Stimulated activated CD8-positive, alpha-beta memory T cell treated with anti-CD3 and anti-CD28 coated beads, Interleukin-7, amount 100 ng/mL, for 1 hour (primary cell): ENCODE measurements around the gene PHF21A.
"Not testable (repeated sequence)": the region's sequence is repeated elsewhere in the genome, so short reads cannot be mapped to it uniquely, and the experiment has no call there.

ENCODE experiments used
- DNase-seq, 2 donors: peaks; one replicate each; pipeline ENCODE4 v3.0.0-alpha.2; 2020; ENCODE audit warnings: low read depth in 2 of 2

Gene PHF21A

GRCh38 chr11:45902452-45903380 lies 218.5 kb downstream of the PHF21A start:
- no peak for DNase-seq

GRCh38 chr11:45901626-45902025 lies 219.6 kb downstream of the PHF21A start:
- no peak for DNase-seq

- DNase-seq = no peak
Measured at GRCh38 chr11:45900916-45901617, 220.2 kb downstream of the PHF21A start.

GRCh38 chr11:45900175-45900800 lies 221.0 kb downstream of the PHF21A start:
- not testable (repeated sequence) for DNase-seq

GRCh38 chr11:45899448-45900174 lies 221.6 kb downstream of the PHF21A start:
- peak in 1 of 2 donors; percentile 33 for DNase-seq

- DNase-seq = no peak
Measured at GRCh38 chr11:45899086-45899447, 222.2 kb downstream of the PHF21A start.

GRCh38 chr11:45897556-45897955 lies 223.7 kb downstream of the PHF21A start:
- DNase-seq = no peak

- DNase-seq = no peak
Measured at GRCh38 chr11:45896422-45896984, 224.8 kb downstream of the PHF21A start.

- DNase-seq = no peak
Measured at GRCh38 chr11:45895553-45896259, 225.5 kb downstream of the PHF21A start.

- DNase-seq = no peak
Measured at GRCh38 chr11:45894555-45895247, 226.6 kb downstream of the PHF21A start.

- DNase-seq = no peak
Measured at GRCh38 chr11:45892856-45893255, 228.4 kb downstream of the PHF21A start.

GRCh38 chr11:45890886-45891550 lies 230.2 kb downstream of the PHF21A start:
- DNase-seq = no peak

GRCh38 chr11:45889966-45890365 lies 231.3 kb downstream of the PHF21A start:
- no peak for DNase-seq

GRCh38 chr11:45889555-45889954 lies 231.7 kb downstream of the PHF21A start:
- DNase-seq = no peak

GRCh38 chr11:45887587-45887986 lies 233.7 kb downstream of the PHF21A start:
- no peak for DNase-seq

GRCh38 chr11:45886816-45887520 lies 234.3 kb downstream of the PHF21A start:
- no peak for DNase-seq

GRCh38 chr11:45885921-45886721 lies 235.1 kb downstream of the PHF21A start:
- no peak for DNase-seq

GRCh38 chr11:45885274-45885920 lies 235.9 kb downstream of the PHF21A start, which contains the start of gene MAPK8IP1:
Gene MAPK8IP1, plus strand, starts transcription at chr11:45885651. Its CDS starts 170 bp downstream, at chr11:45885821.
- peak; percentile 13 to 29 for DNase-seq
